ENCODE results near the gene KLHDC4. TPM values are rescaled to one million over a fixed set of nuclear protein-coding genes. Genes with fewer than 3 reads are reported as not detected.
"Not testable (repeated sequence)": the region's sequence is repeated elsewhere in the genome, so short reads cannot be mapped to it uniquely, and the experiment has no call there.

Gene KLHDC4
- 18.4 TPM for total RNA-seq
- polyA plus RNA-seq (ENCODE audit: insufficient read depth in 1 of 8, insufficient read length in 8 of 8, low replicate concordance in 1 of 8), result 10 to 100 TPM; 21.1 to 38.0 (median 26.2) TPM
- long read RNA-seq, donor 1, full-length matches to known transcripts, result 4 of 4 reads
- long read RNA-seq, donor 1, partial matches to known transcripts, result 0 of 4 reads
- long read RNA-seq, donor 1, other reads (novel, unspliced or antisense), result 0 of 4 reads
- long read RNA-seq, donor 2, result 0 reads
- long read RNA-seq, donor 3, full-length matches to known transcripts, result 8 of 8 reads
- long read RNA-seq, donor 3, partial matches to known transcripts, result 0 of 8 reads
- long read RNA-seq, donor 3, other reads (novel, unspliced or antisense), result 0 of 8 reads
- long read RNA-seq, donor 4, full-length matches to known transcripts, result 2 of 2 reads
- long read RNA-seq, donor 4, partial matches to known transcripts, result 0 of 2 reads
- long read RNA-seq, donor 4, other reads (novel, unspliced or antisense), result 0 of 2 reads
- long read RNA-seq, donor 5, full-length matches to known transcripts, result 7 of 7 reads
- long read RNA-seq, donor 5, partial matches to known transcripts, result 0 of 7 reads
- long read RNA-seq, donor 5, other reads (novel, unspliced or antisense), result 0 of 7 reads
- long read RNA-seq, donor 6, full-length matches to known transcripts, result 7 of 7 reads
- long read RNA-seq, donor 6, partial matches to known transcripts, result 0 of 7 reads
- long read RNA-seq, donor 6, other reads (novel, unspliced or antisense), result 0 of 7 reads
- long read RNA-seq, donor 7, full-length matches to known transcripts, result 7 of 7 reads
- long read RNA-seq, donor 7, partial matches to known transcripts, result 0 of 7 reads
- long read RNA-seq, donor 7, other reads (novel, unspliced or antisense), result 0 of 7 reads
- long read RNA-seq, donor 8, full-length matches to known transcripts, result 3 of 3 reads
- long read RNA-seq, donor 8, partial matches to known transcripts, result 0 of 3 reads
- long read RNA-seq, donor 8, other reads (novel, unspliced or antisense), result 0 of 3 reads
- long read RNA-seq, donor 9, full-length matches to known transcripts, result 4 of 4 reads
- long read RNA-seq, donor 9, partial matches to known transcripts, result 0 of 4 reads
- long read RNA-seq, donor 9, other reads (novel, unspliced or antisense), result 0 of 4 reads
- long read RNA-seq, donor 10, full-length matches to known transcripts, result 8 of 8 reads
- long read RNA-seq, donor 10, partial matches to known transcripts, result 0 of 8 reads
- long read RNA-seq, donor 10, other reads (novel, unspliced or antisense), result 0 of 8 reads
- long read RNA-seq, donor 11, full-length matches to known transcripts, result 4 of 4 reads
- long read RNA-seq, donor 11, partial matches to known transcripts, result 0 of 4 reads
- long read RNA-seq, donor 11, other reads (novel, unspliced or antisense), result 0 of 4 reads

DNA sequence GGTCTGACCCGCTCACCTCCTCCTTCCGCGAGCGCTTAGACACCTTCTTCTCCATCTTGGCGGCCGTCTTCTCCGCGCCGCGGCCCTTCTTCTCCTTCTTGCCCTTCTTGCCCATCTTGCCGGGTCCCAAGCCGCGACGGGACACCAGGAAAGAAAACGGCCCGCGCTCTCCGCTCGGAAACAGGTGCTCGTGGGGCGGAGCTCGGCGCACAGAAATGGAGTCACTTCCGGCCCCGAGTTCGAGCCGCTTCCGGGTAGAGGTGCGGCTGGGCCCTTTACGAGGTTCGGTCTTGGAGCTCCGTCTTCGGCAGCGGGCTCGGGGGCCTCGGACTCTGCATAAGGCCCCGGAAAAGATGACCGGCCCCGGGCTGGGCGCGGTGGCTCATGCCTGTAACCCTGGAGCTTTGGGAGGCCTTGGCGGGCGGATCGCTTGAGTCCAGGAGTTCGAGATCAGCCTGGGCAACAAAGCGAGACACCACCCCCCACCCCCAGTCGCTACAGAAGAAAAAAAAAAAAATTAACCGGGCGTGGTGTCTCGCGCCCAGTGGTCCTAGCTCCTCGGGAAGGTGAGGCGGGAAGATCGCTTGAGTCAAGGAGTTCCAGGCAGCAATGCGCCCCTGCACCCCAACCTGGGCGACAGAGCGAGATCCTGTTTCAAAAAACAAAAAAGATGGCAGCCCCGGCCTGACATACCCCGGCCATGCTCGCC is at the start of gene KLHDC4:
TSS of gene KLHDC4 (minus strand) at position 211 of the 709 bp plus-strand sequence. CDS start at position 115, 96 bp downstream.
- WGBS (ENCODE audit: insufficient coverage), result 0% methylated on average over 48 of the region's 60 CpGs
- no peaks in the 10 kb centered on the region for H3K27me3 ChIP-seq (ENCODE audit: control insufficient read depth, insufficient read depth, low read length)
- no peaks in the 10 kb centered on the region for H3K9me3 ChIP-seq (replicated peaks; ENCODE audit: control insufficient read depth, low read depth, low read length)
- peaks cover 26% of the 10 kb centered on the region for H3K36me3 ChIP-seq (ENCODE audit: control insufficient read depth, insufficient read depth, low read length)
- peaks cover 14% of the 10 kb centered on the region for H3K4me1 ChIP-seq (ENCODE audit: control insufficient read depth, insufficient read depth, low read length)
- peak; percentile 95 for DNase-seq
- peak within 1 kb of the TSS; percentile 92 for H3K27ac ChIP-seq (ENCODE audit: low read length)
- H3K4me3 ChIP-seq (ENCODE audit: low read length), result peak within 1 kb of the TSS; percentile 94

DNA sequence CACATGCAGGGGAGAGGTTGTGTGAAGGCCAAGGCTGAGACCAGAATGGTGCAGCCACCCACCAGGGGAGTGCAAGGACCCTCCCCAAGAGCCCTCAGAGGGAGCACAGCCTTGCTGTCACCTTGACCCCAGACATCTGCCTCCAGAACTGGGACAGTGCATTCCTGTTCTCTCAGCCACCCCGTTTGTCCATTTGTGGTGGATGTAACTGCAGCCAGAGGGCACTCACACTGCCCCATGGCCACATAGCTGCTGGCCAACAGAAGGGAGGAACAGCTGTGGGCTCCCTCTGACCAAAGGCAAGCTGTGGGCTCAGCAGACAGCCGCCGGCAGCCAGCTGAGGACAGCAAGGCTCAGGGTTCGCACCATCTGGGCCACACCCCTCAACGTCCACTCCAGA is 49.8 kb upstream of the KLHDC4 start:
- Histone ChIP-seq H3K4me3 (ENCODE audit: low read length) (no peak overlapping the region), H3K27me3 (ENCODE audit: control insufficient read depth, insufficient read depth, low read length) (peaks cover 3% of the 10 kb centered on the region), H3K27ac (ENCODE audit: low read length) (no peak overlapping the region), H3K36me3 (ENCODE audit: control insufficient read depth, insufficient read depth, low read length) (no peaks in the 10 kb centered on the region), H3K9me3 (replicated peaks; ENCODE audit: control insufficient read depth, low read depth, low read length) (peaks cover 16% of the 10 kb centered on the region), H3K4me1 (ENCODE audit: control insufficient read depth, insufficient read depth, low read length) (peaks cover 9% of the 10 kb centered on the region)
- DNase-seq, result peak; percentile 43
- 62% methylated on average over 5 of the region's 5 CpGs for WGBS (ENCODE audit: insufficient coverage)

DNA sequence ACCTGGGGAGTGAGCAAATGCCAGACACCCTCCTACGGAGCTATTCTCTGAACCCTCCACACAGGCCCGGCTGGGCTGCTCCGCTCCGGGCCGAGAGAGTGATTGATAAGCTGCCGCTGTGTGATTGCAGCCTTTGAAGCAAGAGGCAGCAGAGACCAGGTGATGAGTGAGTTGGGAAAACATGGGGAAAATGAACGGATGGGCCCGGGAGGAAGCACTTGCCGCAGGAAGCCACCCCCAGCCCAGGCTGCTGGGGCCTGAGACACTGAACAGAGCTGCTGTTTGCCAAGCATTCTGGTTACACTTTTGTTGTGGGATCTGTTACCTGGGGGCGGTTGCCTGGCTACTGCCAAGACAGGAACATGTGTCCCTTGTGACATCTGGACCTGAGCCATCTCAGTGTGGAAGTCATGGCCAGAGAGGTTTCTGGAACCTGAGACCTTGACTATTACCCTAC is 46.4 kb upstream of the KLHDC4 start:
- peaks cover 7% of the 10 kb centered on the region for H3K9me3 ChIP-seq (replicated peaks; ENCODE audit: control insufficient read depth, low read depth, low read length)
- H3K27ac ChIP-seq (ENCODE audit: low read length), result no peak overlapping the region
- no peaks in the 10 kb centered on the region for H3K36me3 ChIP-seq (ENCODE audit: control insufficient read depth, insufficient read depth, low read length)
- DNase-seq, result no peak
- peaks cover 9% of the 10 kb centered on the region for H3K4me1 ChIP-seq (ENCODE audit: control insufficient read depth, insufficient read depth, low read length)
- peaks cover 12% of the 10 kb centered on the region for H3K27me3 ChIP-seq (ENCODE audit: control insufficient read depth, insufficient read depth, low read length)
- 27% methylated on average over 9 of the region's 10 CpGs for WGBS (ENCODE audit: insufficient coverage)
- no peak overlapping the region for H3K4me3 ChIP-seq (ENCODE audit: low read length)

DNA sequence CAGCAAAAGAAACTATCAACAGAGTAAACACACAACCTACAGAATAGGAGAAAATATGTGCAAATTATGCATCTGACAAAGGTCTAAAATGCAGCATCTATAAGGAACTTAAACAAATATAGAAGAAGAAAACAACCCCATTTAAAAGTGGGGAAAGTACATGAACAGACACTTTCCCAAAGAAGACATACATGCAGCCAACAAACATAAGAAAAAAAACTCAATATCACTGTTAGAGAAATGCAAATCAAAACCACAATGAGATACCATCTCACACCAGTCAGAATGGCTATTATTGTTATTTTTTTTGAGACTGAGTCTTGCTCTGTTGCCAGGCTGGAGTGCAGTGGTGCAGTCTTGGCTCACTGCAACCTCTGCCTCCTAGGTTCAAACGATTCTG is 45.7 kb upstream of the KLHDC4 start:
- not testable (repeated sequence) for H3K36me3 ChIP-seq (ENCODE audit: control insufficient read depth, insufficient read depth, low read length); H3K27ac ChIP-seq (ENCODE audit: low read length); DNase-seq; H3K4me3 ChIP-seq (ENCODE audit: low read length); H3K9me3 ChIP-seq (replicated peaks; ENCODE audit: control insufficient read depth, low read depth, low read length)
- no CpG with 5 or more reads among the region's 1 CpG for WGBS (ENCODE audit: insufficient coverage)
- H3K27me3 ChIP-seq (ENCODE audit: control insufficient read depth, insufficient read depth, low read length), result peaks cover 17% of the 10 kb centered on the region
- H3K4me1 ChIP-seq (ENCODE audit: control insufficient read depth, insufficient read depth, low read length), result peaks cover 11% of the 10 kb centered on the region

DNA sequence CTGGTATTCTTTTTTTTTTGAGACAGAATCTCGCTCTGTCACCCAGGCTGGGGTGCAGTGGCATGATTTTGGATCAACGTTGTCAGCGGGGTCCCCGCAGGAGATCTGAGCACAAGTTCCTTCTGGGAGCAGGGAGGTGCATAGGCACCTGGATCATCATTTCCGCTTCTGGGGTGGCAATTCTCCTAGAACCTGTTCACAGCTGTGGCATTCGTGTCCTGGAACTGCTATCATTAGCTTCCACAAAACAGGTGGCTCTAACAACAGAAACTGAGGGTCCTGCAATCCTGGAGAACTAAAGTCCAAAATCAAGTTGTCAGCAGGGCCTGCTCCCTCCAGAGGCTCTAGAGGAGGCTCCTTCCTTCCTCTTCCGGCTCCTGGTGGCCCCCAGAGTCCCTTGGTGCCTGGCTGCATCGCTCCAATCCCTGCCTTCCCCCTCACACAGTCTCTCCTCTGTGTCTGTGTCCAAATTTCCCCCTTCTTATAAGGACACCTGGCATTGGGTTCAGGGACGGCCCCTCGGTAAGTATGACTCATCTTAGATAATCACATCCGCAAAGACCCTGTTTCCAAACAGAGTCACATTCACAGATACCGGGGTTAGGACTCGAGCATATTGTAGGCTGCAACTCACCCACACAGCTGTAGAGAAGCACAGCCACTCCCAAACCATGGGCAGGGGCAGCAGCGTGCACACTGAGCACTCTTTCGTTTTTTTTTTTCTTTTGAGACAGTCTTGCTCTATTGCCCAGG is 43.5 kb upstream of the KLHDC4 start:
- WGBS (ENCODE audit: insufficient coverage), result 36% methylated on average over 13 of the region's 15 CpGs

DNA sequence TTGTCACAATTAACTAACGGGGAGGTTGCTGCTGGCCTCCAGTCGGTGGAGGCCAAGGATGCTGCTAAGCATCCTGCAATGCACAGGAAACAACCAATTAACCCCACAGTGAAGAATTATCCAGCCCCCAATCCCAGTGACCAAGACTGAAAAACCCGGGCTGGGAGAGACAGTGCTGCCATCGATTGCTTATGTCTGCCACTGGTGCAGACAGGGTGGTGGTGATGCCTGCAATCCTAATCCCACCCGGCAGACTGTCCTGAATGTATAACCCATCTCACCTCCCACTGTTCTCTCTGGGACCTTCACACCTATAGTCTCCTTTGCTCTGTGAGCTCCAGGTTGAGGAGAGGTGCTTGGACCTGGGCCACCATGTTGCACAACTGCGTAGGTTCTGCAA is 42.3 kb upstream of the KLHDC4 start:
- WGBS (ENCODE audit: insufficient coverage), result 94% methylated on average over 3 of the region's 6 CpGs
- H3K36me3 ChIP-seq (ENCODE audit: control insufficient read depth, insufficient read depth, low read length), result no peaks in the 10 kb centered on the region

More for the DNA sequence above, 43.5 kb upstream of the KLHDC4 start:
- DNase-seq, result no peak
- Histone ChIP-seq H3K4me3 (ENCODE audit: low read length) (no peak overlapping the region), H3K36me3 (ENCODE audit: control insufficient read depth, insufficient read depth, low read length) (no peaks in the 10 kb centered on the region), H3K27ac (ENCODE audit: low read length) (no peak overlapping the region), H3K9me3 (replicated peaks; ENCODE audit: control insufficient read depth, low read depth, low read length) (no peaks in the 10 kb centered on the region), H3K4me1 (ENCODE audit: control insufficient read depth, insufficient read depth, low read length) (peaks cover 9% of the 10 kb centered on the region), H3K27me3 (ENCODE audit: control insufficient read depth, insufficient read depth, low read length) (peaks cover 15% of the 10 kb centered on the region)

DNA sequence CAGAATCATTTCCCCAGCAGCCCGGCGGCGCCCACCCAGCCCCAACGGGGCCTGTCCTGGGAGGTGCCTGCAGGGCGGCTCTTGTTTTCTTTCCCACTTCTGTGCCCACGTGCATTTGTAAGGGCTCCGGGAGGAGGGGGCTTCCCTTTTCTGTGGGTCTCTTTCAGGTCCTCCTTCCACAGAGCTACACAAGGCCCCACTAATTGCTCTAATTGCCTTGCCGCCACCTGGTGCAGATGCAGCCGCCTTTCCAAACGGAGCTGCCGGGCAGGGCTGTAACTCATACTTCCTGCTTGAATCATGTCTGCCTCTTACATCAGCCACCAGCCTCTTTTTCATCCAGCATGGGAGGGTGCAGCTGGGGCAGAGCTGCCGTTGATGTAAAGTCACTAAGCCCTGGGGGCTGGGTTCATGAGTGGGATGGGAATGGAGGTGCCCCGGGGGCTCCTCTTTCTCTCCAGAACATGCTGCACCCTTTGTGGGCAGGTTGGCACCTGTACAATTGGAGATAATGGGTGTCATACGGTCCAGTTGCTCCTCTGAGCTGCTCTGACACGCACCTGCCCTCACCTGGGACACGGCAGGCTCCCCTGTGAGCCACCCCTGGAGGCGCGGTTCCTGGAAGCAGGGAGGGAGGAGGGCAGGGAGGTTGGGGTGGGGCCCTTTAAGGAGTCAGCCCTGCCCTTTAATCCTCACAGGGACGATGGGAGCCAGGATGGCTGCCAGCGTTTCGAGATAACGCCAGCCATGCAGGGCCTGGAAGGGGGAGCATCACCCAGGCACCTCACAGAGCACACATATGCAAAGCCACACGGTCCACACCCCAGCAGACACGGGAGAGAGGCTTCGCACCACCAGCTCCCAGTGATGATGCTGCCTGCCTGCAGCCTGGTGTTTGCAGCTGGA is 41.1 kb upstream of the KLHDC4 start:
- Histone ChIP-seq H3K4me1 (ENCODE audit: control insufficient read depth, insufficient read depth, low read length) (peaks cover 9% of the 10 kb centered on the region), H3K36me3 (ENCODE audit: control insufficient read depth, insufficient read depth, low read length) (no peaks in the 10 kb centered on the region), H3K27me3 (ENCODE audit: control insufficient read depth, insufficient read depth, low read length) (peaks cover 15% of the 10 kb centered on the region), H3K4me3 (ENCODE audit: low read length) (no peak overlapping the region), H3K27ac (ENCODE audit: low read length) (no peak overlapping the region), H3K9me3 (replicated peaks; ENCODE audit: control insufficient read depth, low read depth, low read length) (peaks cover 4% of the 10 kb centered on the region)
- WGBS (ENCODE audit: insufficient coverage), result 23% methylated on average over 13 of the region's 25 CpGs
- peak; percentile 69 for DNase-seq

More for the DNA sequence above, 42.3 kb upstream of the KLHDC4 start:
- Histone ChIP-seq H3K4me3 (ENCODE audit: low read length) (no peak overlapping the region), H3K27me3 (ENCODE audit: control insufficient read depth, insufficient read depth, low read length) (peaks cover 15% of the 10 kb centered on the region), H3K4me1 (ENCODE audit: control insufficient read depth, insufficient read depth, low read length) (peaks cover 9% of the 10 kb centered on the region), H3K9me3 (replicated peaks; ENCODE audit: control insufficient read depth, low read depth, low read length) (peaks cover 4% of the 10 kb centered on the region), H3K27ac (ENCODE audit: low read length) (no peak overlapping the region)
- no peak for DNase-seq

DNA sequence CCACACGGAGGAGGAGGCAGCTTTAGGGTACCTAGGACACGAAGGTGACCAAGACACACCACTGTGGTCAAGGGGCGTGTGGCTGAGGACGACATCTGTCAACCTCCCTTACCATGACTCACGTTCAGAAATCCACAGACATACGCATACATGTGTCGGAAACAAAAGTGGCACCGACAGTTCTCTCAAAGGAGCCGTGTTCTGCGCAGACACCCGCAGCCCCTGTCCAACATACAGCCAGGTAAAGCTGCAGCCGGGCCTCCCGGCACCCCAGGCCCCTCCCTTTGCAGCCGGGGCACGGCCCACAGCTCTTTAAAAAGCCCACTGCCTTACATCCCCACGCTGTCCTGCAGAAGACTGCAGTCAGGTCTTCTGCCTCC is 40.5 kb upstream of the KLHDC4 start:
- H3K27me3 ChIP-seq (ENCODE audit: control insufficient read depth, insufficient read depth, low read length), result peaks cover 18% of the 10 kb centered on the region
- WGBS (ENCODE audit: insufficient coverage), result 29% methylated on average over 16 of the region's 16 CpGs
- H3K27ac ChIP-seq (ENCODE audit: low read length), result no peak overlapping the region
- peaks cover 9% of the 10 kb centered on the region for H3K4me1 ChIP-seq (ENCODE audit: control insufficient read depth, insufficient read depth, low read length)
- no peak for DNase-seq
- no peak overlapping the region for H3K4me3 ChIP-seq (ENCODE audit: low read length)
- no peaks in the 10 kb centered on the region for H3K36me3 ChIP-seq (ENCODE audit: control insufficient read depth, insufficient read depth, low read length)
- peaks cover 4% of the 10 kb centered on the region for H3K9me3 ChIP-seq (replicated peaks; ENCODE audit: control insufficient read depth, low read depth, low read length)
